BJ (cell line): Measurements from ENCODE around the gene DNAH6. TPM values are rescaled to one million over a fixed set of nuclear protein-coding genes. Genes with fewer than 3 reads are reported as not detected.

Experiments
- CTCF ChIA-PET: fragments of 350-600 bp; formaldehyde crosslinking; extraction: SDS; loops from one replicate; lab custom pipeline; 2021; ENCODE audit warnings: antibody characterized with exemption, inconsistent platforms; lab: Yijun Ruan, JAX
- POLR2A ChIA-PET: fragments of 300-600 bp; sonication (Branson Sonifier 250); formaldehyde crosslinking; extraction: SDS; loops from one replicate; lab custom pipeline; 2021; ENCODE audit warnings: antibody characterized with exemption; lab: Charles Lee
- DNase-seq: peaks from one replicate; pipeline ENCODE4 v3.0.0-alpha.2; 2011; ENCODE audit warnings: low read depth
- H3K27me3 ChIP-seq: 2 replicates; pipeline ENCODE4 v1.6.0; 2011; ENCODE audit warnings: low read length; ENCODE audit not compliant: control insufficient read depth, insufficient read depth
- H3K36me3 ChIP-seq: 2 replicates; pipeline ENCODE4 v1.5.1; 2011; ENCODE audit warnings: low read length; ENCODE audit not compliant: control insufficient read depth, insufficient read depth
- H3K4me3 ChIP-seq: 2 replicates; pipeline ENCODE4 v1.5.1; 2011; ENCODE audit warnings: low read depth, mild to moderate bottlenecking, control low read depth, low read length
- polyA plus RNA-seq: library from polyadenylated mRNA; depleted of rRNA; stranded (reverse); fragments of >200 nt; gene quantifications from 2 replicates; pipeline ENCODE4 v1.2.3, GENCODE V29; 2011
- TF ChIP-seq, protein P1 (sequence below): IDR thresholded peaks from 2 replicates; pipeline ENCODE4 v1.5.1; 2011; ENCODE audit warnings: low read depth, mild to moderate bottlenecking, control low read depth, inconsistent platforms, low read length, moderate library complexity; ENCODE audit not compliant: insufficient read depth

Gene DNAH6
- polyA plus RNA-seq, 1 experiment = 0.01 TPM

GRCh38 chr2:84639751-84640150 is 123.5 kb downstream of the DNAH6 start:
- no peaks in the 10 kb centered on the region for H3K27me3 ChIP-seq
- H3K4me3 ChIP-seq = no peak overlapping the region
- no peaks in the 10 kb centered on the region for H3K36me3 ChIP-seq
- CTCF ChIA-PET = interaction anchor here (1.3 to 1.4 kb wide), 2 partner anchors 13 to 15 kb away, joined by 3 to 5 read pairs; no protein-coding TSS in a partner anchor
- TF ChIP-seq, protein P1, sequence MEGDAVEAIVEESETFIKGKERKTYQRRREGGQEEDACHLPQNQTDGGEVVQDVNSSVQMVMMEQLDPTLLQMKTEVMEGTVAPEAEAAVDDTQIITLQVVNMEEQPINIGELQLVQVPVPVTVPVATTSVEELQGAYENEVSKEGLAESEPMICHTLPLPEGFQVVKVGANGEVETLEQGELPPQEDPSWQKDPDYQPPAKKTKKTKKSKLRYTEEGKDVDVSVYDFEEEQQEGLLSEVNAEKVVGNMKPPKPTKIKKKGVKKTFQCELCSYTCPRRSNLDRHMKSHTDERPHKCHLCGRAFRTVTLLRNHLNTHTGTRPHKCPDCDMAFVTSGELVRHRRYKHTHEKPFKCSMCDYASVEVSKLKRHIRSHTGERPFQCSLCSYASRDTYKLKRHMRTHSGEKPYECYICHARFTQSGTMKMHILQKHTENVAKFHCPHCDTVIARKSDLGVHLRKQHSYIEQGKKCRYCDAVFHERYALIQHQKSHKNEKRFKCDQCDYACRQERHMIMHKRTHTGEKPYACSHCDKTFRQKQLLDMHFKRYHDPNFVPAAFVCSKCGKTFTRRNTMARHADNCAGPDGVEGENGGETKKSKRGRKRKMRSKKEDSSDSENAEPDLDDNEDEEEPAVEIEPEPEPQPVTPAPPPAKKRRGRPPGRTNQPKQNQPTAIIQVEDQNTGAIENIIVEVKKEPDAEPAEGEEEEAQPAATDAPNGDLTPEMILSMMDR = no peak
- POLR2A ChIA-PET = no interaction called here
- DNase-seq = no peak

- Histone ChIP-seq H3K27me3 (no peaks in the 10 kb centered on the region), H3K36me3 (no peaks in the 10 kb centered on the region), H3K4me3 (no peak overlapping the region)
- TF ChIP-seq, protein P1 = no peak
- POLR2A ChIA-PET = no interaction called here
- DNase-seq = no peak
- CTCF ChIA-PET = interaction anchor here (1.3 to 1.4 kb wide), 2 partner anchors 12 to 14 kb away, joined by 3 to 5 read pairs; no protein-coding TSS in a partner anchor
These were observed 124.1 kb downstream of the DNAH6 start for GRCh38 chr2:84640411-84640810.

DNA sequence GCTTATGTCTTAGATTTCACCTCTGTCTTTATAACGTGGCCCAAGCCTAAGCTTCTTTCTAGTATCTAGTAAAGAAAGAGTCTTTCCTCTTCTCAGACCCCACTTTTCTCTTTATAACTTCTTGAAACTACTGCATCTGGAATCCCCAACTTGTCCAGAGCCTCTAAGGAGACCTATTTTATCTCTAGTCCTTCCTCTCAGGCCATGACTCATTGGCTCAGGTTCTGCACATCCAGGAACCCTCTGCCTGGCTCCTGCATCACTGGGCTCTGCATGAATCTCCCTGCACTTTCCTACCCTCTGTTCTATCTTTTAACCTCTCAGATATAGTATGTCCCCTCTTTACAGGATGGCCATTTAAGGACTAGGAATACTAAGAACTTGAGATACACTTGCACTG is 124.7 kb downstream of the DNAH6 start:
- H3K27me3 ChIP-seq = no peaks in the 10 kb centered on the region
- H3K36me3 ChIP-seq = no peaks in the 10 kb centered on the region
- TF ChIP-seq, protein P1 = no peak
- ChIA-PET POLR2A (no interaction called here), CTCF (no interaction called here)
- no peak for DNase-seq
- H3K4me3 ChIP-seq = no peak overlapping the region

DNA sequence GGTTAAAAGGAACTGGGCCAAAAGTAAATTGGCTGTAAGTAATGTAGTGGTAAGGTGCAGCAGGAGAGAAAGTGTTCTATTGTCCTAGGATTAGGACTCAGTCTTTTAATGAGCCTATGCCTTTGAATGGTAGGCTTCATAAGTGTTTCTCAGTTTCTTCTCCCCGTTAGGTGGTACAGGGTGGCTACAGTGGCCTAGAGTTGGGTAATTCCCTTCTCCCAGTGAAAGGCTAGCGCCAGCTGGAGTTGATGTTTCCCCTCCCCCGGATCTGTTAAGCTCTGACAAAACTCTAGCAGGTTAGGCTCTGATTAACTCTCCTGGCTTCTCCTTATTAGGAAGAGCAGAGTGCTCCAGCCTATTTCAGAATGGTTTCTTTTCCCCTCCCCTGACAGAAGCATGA is 127.7 kb downstream of the DNAH6 start:
- Histone ChIP-seq H3K4me3 (no peak overlapping the region), H3K36me3 (no peaks in the 10 kb centered on the region), H3K27me3 (peaks cover 4% of the 10 kb centered on the region; the same call in 1 of the 2 replicates)
- no peak for DNase-seq
- POLR2A ChIA-PET = no interaction called here
- TF ChIP-seq, protein P1 = no peak
- CTCF ChIA-PET = no interaction called here

GRCh38 chr2:84646514-84646913 is 130.2 kb downstream of the DNAH6 start:
- ChIA-PET POLR2A (no interaction called here), CTCF (interaction anchor here (1.4 kb wide), 1 partner anchor 280 kb away, joined by 4 read pairs; no protein-coding TSS in a partner anchor)
- Histone ChIP-seq H3K27me3 (peaks cover 4% of the 10 kb centered on the region; the same call in 1 of the 2 replicates), H3K4me3 (no peak overlapping the region), H3K36me3 (no peaks in the 10 kb centered on the region)
- TF ChIP-seq, protein P1 = no peak
- no peak for DNase-seq
